Vagina (tissue), 2 donors: ENCODE results near the gene MRPL55.

Experiments
- POLR2A ChIP-seq, 2 donors: fragments of 450-650 bp; IDR thresholded peaks; one replicate each; pipeline ENCODE4 v1.6.1; 2017; ENCODE audit warnings: antibody characterized with exemption in 2 of 2, mild to moderate bottlenecking in 2 of 2, moderate library complexity in 2 of 2
- POLR2AphosphoS5 ChIP-seq, 2 donors: sonication (generic); formaldehyde crosslinking; IDR thresholded peaks; one replicate each; pipeline ENCODE4 v1.9.0; 2017; ENCODE audit warnings: antibody characterized with exemption in 2 of 2, mild to moderate bottlenecking in 2 of 2, low read depth in 1 of 2; ENCODE audit not compliant: insufficient read depth in 1 of 2

- TF ChIP-seq POLR2A (IDR thresholded peaks at IDR 0.05) = no peak
- TF ChIP-seq POLR2AphosphoS5 (IDR thresholded peaks at IDR 0.05; ENCODE audit: insufficient read depth in 1 of 2, low read depth in 1 of 2) = no peak
Observed at GRCh38 chr1:228155596-228156514, 46.8 kb upstream of the MRPL55 start.
